DND-41 (cell line): ENCODE results near the gene LRRC55.

ENCODE experiments used
- ATAC-seq: fragments of 200-7000 bp; cut with Tn5 transposase; 3 replicates; pipeline ENCODE4 v1.9.1; 2021; ENCODE audit warnings: low read depth; ENCODE audit not compliant: insufficient read depth
- DNase-seq: peaks from one replicate; pipeline ENCODE4 v3.0.0-alpha.2; 2020
- H2AFZ ChIP-seq: 2 replicates; pipeline ENCODE4 v1.6.0; 2012; ENCODE audit warnings: low read depth, low read length
- H3K27ac ChIP-seq: 2 replicates; pipeline ENCODE4 v1.5.1; 2012; ENCODE audit warnings: low read length, inconsistent platforms
- H3K27me3 ChIP-seq: fragments of 200-600 bp; sonication (generic); 2 replicates; pipeline ENCODE4 v1.6.0; 2012; ENCODE audit warnings: low read length, mild to moderate bottlenecking, inconsistent platforms; ENCODE audit not compliant: insufficient read depth, poor library complexity
- H3K36me3 ChIP-seq: 2 replicates; pipeline ENCODE4 v1.5.1; 2012; ENCODE audit warnings: low read length, inconsistent platforms; ENCODE audit not compliant: insufficient read depth
- H3K4me1 ChIP-seq: 2 replicates; pipeline ENCODE4 v1.5.1; 2012; ENCODE audit warnings: mild to moderate bottlenecking, low read length; ENCODE audit not compliant: insufficient read depth
- H3K4me2 ChIP-seq: 2 replicates; pipeline ENCODE4 v1.6.0; 2012; ENCODE audit warnings: mild to moderate bottlenecking, moderate library complexity, low read length, inconsistent platforms; ENCODE audit not compliant: insufficient read depth
- H3K4me3 ChIP-seq, 2 experiments: fragments of 200-600 bp in 1 of 2; shearing (Covaris generic) in 1 of 2; 2 replicates each; pipeline ENCODE4 v1.5.1; 2012 to 2016; ENCODE audit warnings: inconsistent platforms in 2 of 2, low read length in 2 of 2, mild to moderate bottlenecking in 2 of 2, low read depth in 1 of 2, moderate library complexity in 1 of 2
- H3K79me2 ChIP-seq: 2 replicates; pipeline ENCODE4 v1.6.0; 2012; ENCODE audit warnings: low read length, inconsistent platforms; ENCODE audit not compliant: insufficient read depth
- H3K9ac ChIP-seq: 2 replicates; pipeline ENCODE4 v1.6.0; 2012; ENCODE audit warnings: low read depth, mild to moderate bottlenecking, inconsistent platforms, low read length, moderate library complexity
- H3K9me3 ChIP-seq: 2 replicates; pipeline ENCODE4 v1.5.1; 2012; ENCODE audit warnings: low read length, moderate library complexity, mild to moderate bottlenecking, inconsistent platforms; ENCODE audit not compliant: insufficient read depth, severe bottlenecking
- H4K20me1 ChIP-seq: 2 replicates; pipeline ENCODE4 v1.6.0; 2012; ENCODE audit warnings: low read length; ENCODE audit not compliant: insufficient read depth
- CTCF ChIP-seq: IDR thresholded peaks from 2 replicates; pipeline ENCODE4 v1.5.1; 2012; ENCODE audit warnings: borderline replicate concordance, low read length, moderate library complexity, mild to moderate bottlenecking; ENCODE audit not compliant: poor library complexity, severe bottlenecking; ENCODE audit errors: extremely low read depth
- EZH2 ChIP-seq: IDR thresholded peaks from 3 replicates; pipeline ENCODE4 v1.6.1; 2012; ENCODE audit warnings: borderline replicate concordance, low read depth, mild to moderate bottlenecking, moderate library complexity, low read length, inconsistent platforms; ENCODE audit not compliant: severe bottlenecking

Gene LRRC55

GRCh38 chr11:57191311-57192219 lies 9.8 kb downstream of the LRRC55 start:
- DNase-seq (no peak), ATAC-seq (no peak)
- Histone ChIP-seq H4K20me1 (no peaks in the 10 kb centered on the region), H3K27me3 (no peaks in the 10 kb centered on the region), H3K79me2 (no peaks in the 10 kb centered on the region), H3K4me2 (no peak overlapping the region), H3K4me1 (no peaks in the 10 kb centered on the region), H3K4me3 (no peak overlapping the region), H2AFZ (no peak overlapping the region), H3K9me3 (no peaks in the 10 kb centered on the region), H3K36me3 (no peaks in the 10 kb centered on the region), H3K9ac (no peak overlapping the region), H3K27ac (no peak overlapping the region)
- TF ChIP-seq EZH2 = no peak
- no peak for TF ChIP-seq CTCF

- no peak overlapping the region for H3K9ac ChIP-seq
- ATAC-seq = no peak
- no peak overlapping the region for H3K4me2 ChIP-seq
- H3K27me3 ChIP-seq = no peaks in the 10 kb centered on the region
- TF ChIP-seq CTCF (no peak), EZH2 (no peak)
- H3K27ac ChIP-seq = no peak overlapping the region
- no peaks in the 10 kb centered on the region for H3K79me2 ChIP-seq
- no peak overlapping the region for H2AFZ ChIP-seq
- H4K20me1 ChIP-seq = no peaks in the 10 kb centered on the region
- H3K36me3 ChIP-seq = no peaks in the 10 kb centered on the region
- no peaks in the 10 kb centered on the region for H3K9me3 ChIP-seq
- no peak for DNase-seq
- H3K4me1 ChIP-seq = no peaks in the 10 kb centered on the region
- no peak overlapping the region for H3K4me3 ChIP-seq
Observed at GRCh38 chr11:57192316-57192715, 10.6 kb downstream of the LRRC55 start.

- Histone ChIP-seq H3K9me3 (no peaks in the 10 kb centered on the region), H3K4me2 (no peak overlapping the region), H3K27me3 (peaks cover 4% of the 10 kb centered on the region), H3K4me1 (no peaks in the 10 kb centered on the region), H3K79me2 (no peaks in the 10 kb centered on the region), H3K4me3 (no peak overlapping the region), H3K9ac (no peak overlapping the region), H3K36me3 (no peaks in the 10 kb centered on the region), H2AFZ (no peak overlapping the region), H3K27ac (no peak overlapping the region), H4K20me1 (no peaks in the 10 kb centered on the region)
- no peak for DNase-seq
- no peak for TF ChIP-seq CTCF
- TF ChIP-seq EZH2 = no peak
- ATAC-seq = no peak
Observed at GRCh38 chr11:57196596-57196995, 14.8 kb downstream of the LRRC55 start.
